K562 (cell line): ENCODE data around the gene STAB1. TPM values are rescaled to one million over a fixed set of nuclear protein-coding genes. Genes with fewer than 3 reads are reported as not detected.

Experiments used
- BMI1 ChIP-seq: fragments of 150-350 bp; IDR thresholded peaks from 2 replicates; pipeline ENCODE4 v1.6.1; 2014; ENCODE audit warnings: low read length
- CBX8 ChIP-seq: fragments of 200-600 bp; sonication (generic); IDR thresholded peaks from 2 replicates; pipeline ENCODE4 v1.6.1; 2012; ENCODE audit warnings: borderline replicate concordance, mixed run types, low read depth, mild to moderate bottlenecking, moderate library complexity, mixed read lengths, low read length, control low read depth, inconsistent platforms; ENCODE audit not compliant: poor library complexity, severe bottlenecking; ENCODE audit errors: extremely low read depth
- EHMT2 ChIP-seq: fragments of 450-650 bp; IDR thresholded peaks from 2 replicates; pipeline ENCODE4 v1.6.1; 2018; ENCODE audit warnings: antibody characterized with exemption
- ERF ChIP-seq: fragments of 450-650 bp; formaldehyde crosslinking; IDR thresholded peaks from 2 replicates; pipeline ENCODE4 v1.4.0; 2020; ENCODE audit warnings: mild to moderate bottlenecking, mixed read lengths
- FOXA3 ChIP-seq, 2 experiments: fragments of 450-650 bp in 1 of 2; sonication (generic) in 1 of 2; formaldehyde crosslinking; IDR thresholded peaks in 1 of 2; conservative IDR thresholded peaks in 1 of 2; 2 replicates each; pipeline versions ENCODE4 v1.4.0 to v1.8.0; 2020 to 2022; ENCODE audit warnings: mild to moderate bottlenecking in 2 of 2, missing genetic modification reagents in 1 of 2
- IRF2 ChIP-seq: sonication (generic); formaldehyde crosslinking; IDR thresholded peaks from 2 replicates; pipeline ENCODE4 v1.8.1; 2022; ENCODE audit warnings: mild to moderate bottlenecking, missing genetic modification reagents
- KDM1A ChIP-seq, 2 experiments: fragments of 450-650 bp; IDR thresholded peaks; 2 replicates each; pipeline ENCODE4 v1.6.1; 2016; ENCODE audit warnings: mild to moderate bottlenecking in 2 of 2
- NCOA1 ChIP-seq: fragments of 450-650 bp; IDR thresholded peaks from 2 replicates; pipeline ENCODE4 v1.6.1; 2016; ENCODE audit warnings: low read depth
- SMARCA4 ChIP-seq: fragments of 450-650 bp; IDR thresholded peaks from 2 replicates; pipeline ENCODE4 v1.6.1; 2016
- ZBTB8A ChIP-seq: fragments of 450-650 bp; IDR thresholded peaks from 2 replicates; pipeline ENCODE4 v1.6.1; 2018; ENCODE audit warnings: mild to moderate bottlenecking, moderate library complexity; ENCODE audit not compliant: partially characterized antibody
- ZC3H11A ChIP-seq: IDR thresholded peaks from 2 replicates; pipeline ENCODE4 v1.6.1; 2012; ENCODE audit warnings: low read depth, low read length, improper control_type of control experiment
- ZNF253 ChIP-seq: fragments of 250-450 bp; sonication (Bioruptor Pico); conservative IDR thresholded peaks from 2 replicates; pipeline ENCODE4 v1.6.1; 2021; ENCODE audit warnings: mild to moderate bottlenecking
- ZNF431 ChIP-seq: sonication (generic); formaldehyde crosslinking; IDR thresholded peaks from 2 replicates; pipeline ENCODE4 v1.8.0; 2022; ENCODE audit warnings: mild to moderate bottlenecking, missing genetic modification reagents
- polyA plus RNA-seq, 8 experiments: library from polyadenylated mRNA; depleted of rRNA in 4 of 8; stranded (reverse) in 5 of 8; unstranded in 3 of 8; fragments of >200 nt; fragmentation: Nextera tagmentation in 2 of 8; fragmentation: Illumina TruSeq in 1 of 8; extraction: Ambion mirVana in 2 of 8; extraction: Trizol in 1 of 8; gene quantifications; 2 replicates each; pipeline versions ENCODE4 v1.2.1 to v1.2.3, GENCODE V29; 2011 to 2014; ENCODE audit warnings: inconsistent platforms in 1 of 8, missing spikeins in 1 of 8
- total RNA-seq, 7 experiments: library from RNA; depleted of rRNA in 6 of 7; stranded (reverse); fragments of >200 nt in 6 of 7; fragmentation: Illumina TruSeq in 2 of 7; extraction: Trizol in 2 of 7; gene quantifications; 2 replicates each; pipeline versions ENCODE4 v1.2.1 to v1.2.3, GENCODE V29; 2011 to 2021; ENCODE audit warnings: low replicate concordance in 1 of 7
- TF ChIP-seq, protein P1 (sequence below): fragments of 150-350 bp; IDR thresholded peaks from 2 replicates; pipeline ENCODE4 v1.6.1; 2014; ENCODE audit warnings: low read depth, mild to moderate bottlenecking, low read length, borderline replicate concordance
- TF ChIP-seq, protein P2 (sequence below): fragments of 450-650 bp; IDR thresholded peaks from 2 replicates; pipeline ENCODE4 v1.6.1; 2017; ENCODE audit warnings: antibody characterized with exemption, mild to moderate bottlenecking
- TF ChIP-seq, protein P3 (sequence below): fragments of 250-450 bp; sonication (Bioruptor Pico); IDR thresholded peaks from 2 replicates; pipeline ENCODE4 v1.4.0; 2020; ENCODE audit warnings: mild to moderate bottlenecking, moderate library complexity, borderline replicate concordance

Gene STAB1
- total and polyA plus RNA-seq, 9 of the 15 experiments (the other 6 are each of a cell fraction or from before 2014, with no cell fraction given): 0.20 to 3.9 (median 1.2) TPM

DNA sequence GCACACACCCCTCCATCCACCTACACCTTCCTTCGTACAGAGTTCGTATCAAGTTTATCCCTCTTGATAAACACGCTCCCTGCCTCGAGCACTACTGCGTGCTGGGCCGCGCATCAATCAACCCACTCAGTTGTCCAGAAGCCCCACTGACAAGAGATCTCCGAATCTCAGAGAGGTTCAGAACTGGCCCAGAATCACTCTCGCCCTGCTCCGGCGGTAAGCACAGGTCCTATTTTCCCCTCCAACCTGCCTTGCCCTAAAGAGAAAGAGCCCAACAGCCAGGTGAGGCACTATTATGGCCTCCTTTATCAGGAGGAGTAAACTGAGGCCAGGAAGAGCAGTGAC lies 40.2 kb upstream of the STAB1 start (continued):
- TF ChIP-seq, protein P1, sequence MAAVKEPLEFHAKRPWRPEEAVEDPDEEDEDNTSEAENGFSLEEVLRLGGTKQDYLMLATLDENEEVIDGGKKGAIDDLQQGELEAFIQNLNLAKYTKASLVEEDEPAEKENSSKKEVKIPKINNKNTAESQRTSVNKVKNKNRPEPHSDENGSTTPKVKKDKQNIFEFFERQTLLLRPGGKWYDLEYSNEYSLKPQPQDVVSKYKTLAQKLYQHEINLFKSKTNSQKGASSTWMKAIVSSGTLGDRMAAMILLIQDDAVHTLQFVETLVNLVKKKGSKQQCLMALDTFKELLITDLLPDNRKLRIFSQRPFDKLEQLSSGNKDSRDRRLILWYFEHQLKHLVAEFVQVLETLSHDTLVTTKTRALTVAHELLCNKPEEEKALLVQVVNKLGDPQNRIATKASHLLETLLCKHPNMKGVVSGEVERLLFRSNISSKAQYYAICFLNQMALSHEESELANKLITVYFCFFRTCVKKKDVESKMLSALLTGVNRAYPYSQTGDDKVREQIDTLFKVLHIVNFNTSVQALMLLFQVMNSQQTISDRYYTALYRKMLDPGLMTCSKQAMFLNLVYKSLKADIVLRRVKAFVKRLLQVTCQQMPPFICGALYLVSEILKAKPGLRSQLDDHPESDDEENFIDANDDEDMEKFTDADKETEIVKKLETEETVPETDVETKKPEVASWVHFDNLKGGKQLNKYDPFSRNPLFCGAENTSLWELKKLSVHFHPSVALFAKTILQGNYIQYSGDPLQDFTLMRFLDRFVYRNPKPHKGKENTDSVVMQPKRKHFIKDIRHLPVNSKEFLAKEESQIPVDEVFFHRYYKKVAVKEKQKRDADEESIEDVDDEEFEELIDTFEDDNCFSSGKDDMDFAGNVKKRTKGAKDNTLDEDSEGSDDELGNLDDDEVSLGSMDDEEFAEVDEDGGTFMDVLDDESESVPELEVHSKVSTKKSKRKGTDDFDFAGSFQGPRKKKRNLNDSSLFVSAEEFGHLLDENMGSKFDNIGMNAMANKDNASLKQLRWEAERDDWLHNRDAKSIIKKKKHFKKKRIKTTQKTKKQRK: no peak
- TF ChIP-seq IRF2 (no peak), SMARCA4 (no peak), ZC3H11A (no peak), ERF (CRISPR knock-in tag) (0 out of 2 replicates have a peak, but pooled peaks have one; percentile 19), BMI1 (no peak), KDM1A (IDR thresholded peaks at IDR 0.05) (no peak), ZNF431 (CRISPR knock-in tag) (no peak), NCOA1 (no peak), CBX8 (no peak), ZBTB8A (no peak), ZNF253 (CRISPR knock-in tag) (no peak), FOXA3 (CRISPR knock-in tag; conservative IDR thresholded peaks at IDR 0.05 in 1 of 2, IDR thresholded peaks at IDR 0.05 in 1 of 2) (no peak), EHMT2 (no peak)
- TF ChIP-seq, protein P2, sequence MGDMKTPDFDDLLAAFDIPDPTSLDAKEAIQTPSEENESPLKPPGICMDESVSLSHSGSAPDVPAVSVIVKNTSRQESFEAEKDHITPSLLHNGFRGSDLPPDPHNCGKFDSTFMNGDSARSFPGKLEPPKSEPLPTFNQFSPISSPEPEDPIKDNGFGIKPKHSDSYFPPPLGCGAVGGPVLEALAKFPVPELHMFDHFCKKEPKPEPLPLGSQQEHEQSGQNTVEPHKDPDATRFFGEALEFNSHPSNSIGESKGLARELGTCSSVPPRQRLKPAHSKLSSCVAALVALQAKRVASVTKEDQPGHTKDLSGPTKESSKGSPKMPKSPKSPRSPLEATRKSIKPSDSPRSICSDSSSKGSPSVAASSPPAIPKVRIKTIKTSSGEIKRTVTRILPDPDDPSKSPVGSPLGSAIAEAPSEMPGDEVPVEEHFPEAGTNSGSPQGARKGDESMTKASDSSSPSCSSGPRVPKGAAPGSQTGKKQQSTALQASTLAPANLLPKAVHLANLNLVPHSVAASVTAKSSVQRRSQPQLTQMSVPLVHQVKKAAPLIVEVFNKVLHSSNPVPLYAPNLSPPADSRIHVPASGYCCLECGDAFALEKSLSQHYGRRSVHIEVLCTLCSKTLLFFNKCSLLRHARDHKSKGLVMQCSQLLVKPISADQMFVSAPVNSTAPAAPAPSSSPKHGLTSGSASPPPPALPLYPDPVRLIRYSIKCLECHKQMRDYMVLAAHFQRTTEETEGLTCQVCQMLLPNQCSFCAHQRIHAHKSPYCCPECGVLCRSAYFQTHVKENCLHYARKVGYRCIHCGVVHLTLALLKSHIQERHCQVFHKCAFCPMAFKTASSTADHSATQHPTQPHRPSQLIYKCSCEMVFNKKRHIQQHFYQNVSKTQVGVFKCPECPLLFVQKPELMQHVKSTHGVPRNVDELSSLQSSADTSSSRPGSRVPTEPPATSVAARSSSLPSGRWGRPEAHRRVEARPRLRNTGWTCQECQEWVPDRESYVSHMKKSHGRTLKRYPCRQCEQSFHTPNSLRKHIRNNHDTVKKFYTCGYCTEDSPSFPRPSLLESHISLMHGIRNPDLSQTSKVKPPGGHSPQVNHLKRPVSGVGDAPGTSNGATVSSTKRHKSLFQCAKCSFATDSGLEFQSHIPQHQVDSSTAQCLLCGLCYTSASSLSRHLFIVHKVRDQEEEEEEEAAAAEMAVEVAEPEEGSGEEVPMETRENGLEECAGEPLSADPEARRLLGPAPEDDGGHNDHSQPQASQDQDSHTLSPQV: peak; percentile 63
- TF ChIP-seq, protein P3, sequence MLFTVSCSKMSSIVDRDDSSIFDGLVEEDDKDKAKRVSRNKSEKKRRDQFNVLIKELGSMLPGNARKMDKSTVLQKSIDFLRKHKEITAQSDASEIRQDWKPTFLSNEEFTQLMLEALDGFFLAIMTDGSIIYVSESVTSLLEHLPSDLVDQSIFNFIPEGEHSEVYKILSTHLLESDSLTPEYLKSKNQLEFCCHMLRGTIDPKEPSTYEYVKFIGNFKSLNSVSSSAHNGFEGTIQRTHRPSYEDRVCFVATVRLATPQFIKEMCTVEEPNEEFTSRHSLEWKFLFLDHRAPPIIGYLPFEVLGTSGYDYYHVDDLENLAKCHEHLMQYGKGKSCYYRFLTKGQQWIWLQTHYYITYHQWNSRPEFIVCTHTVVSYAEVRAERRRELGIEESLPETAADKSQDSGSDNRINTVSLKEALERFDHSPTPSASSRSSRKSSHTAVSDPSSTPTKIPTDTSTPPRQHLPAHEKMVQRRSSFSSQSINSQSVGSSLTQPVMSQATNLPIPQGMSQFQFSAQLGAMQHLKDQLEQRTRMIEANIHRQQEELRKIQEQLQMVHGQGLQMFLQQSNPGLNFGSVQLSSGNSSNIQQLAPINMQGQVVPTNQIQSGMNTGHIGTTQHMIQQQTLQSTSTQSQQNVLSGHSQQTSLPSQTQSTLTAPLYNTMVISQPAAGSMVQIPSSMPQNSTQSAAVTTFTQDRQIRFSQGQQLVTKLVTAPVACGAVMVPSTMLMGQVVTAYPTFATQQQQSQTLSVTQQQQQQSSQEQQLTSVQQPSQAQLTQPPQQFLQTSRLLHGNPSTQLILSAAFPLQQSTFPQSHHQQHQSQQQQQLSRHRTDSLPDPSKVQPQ (CRISPR knock-in tag): no peak
